Ovary (tissue), 3 donors: ENCODE results near the gene AGL.

ENCODE experiments used
- EP300 ChIP-seq: sonication (generic); formaldehyde crosslinking; IDR thresholded peaks from one replicate; pipeline ENCODE4 v1.6.1; 2017; ENCODE audit warnings: antibody characterized with exemption
- POLR2A ChIP-seq: fragments of 450-650 bp; IDR thresholded peaks from one replicate; pipeline ENCODE4 v1.6.1; 2017; ENCODE audit warnings: antibody characterized with exemption, mild to moderate bottlenecking, moderate library complexity
- TF ChIP-seq, protein P1 (sequence below), 3 donors: fragments of 450-650 bp in 2 of 3; fragments of 200-600 bp in 1 of 3; IDR thresholded peaks; one replicate each; pipeline versions ENCODE4 v1.5.1 to v1.8.0; 2016 to 2022; ENCODE audit warnings: antibody characterized with exemption in 3 of 3, mild to moderate bottlenecking in 1 of 3
- donor health status: DM: no; HTN: no; CAD: no.

DNA sequence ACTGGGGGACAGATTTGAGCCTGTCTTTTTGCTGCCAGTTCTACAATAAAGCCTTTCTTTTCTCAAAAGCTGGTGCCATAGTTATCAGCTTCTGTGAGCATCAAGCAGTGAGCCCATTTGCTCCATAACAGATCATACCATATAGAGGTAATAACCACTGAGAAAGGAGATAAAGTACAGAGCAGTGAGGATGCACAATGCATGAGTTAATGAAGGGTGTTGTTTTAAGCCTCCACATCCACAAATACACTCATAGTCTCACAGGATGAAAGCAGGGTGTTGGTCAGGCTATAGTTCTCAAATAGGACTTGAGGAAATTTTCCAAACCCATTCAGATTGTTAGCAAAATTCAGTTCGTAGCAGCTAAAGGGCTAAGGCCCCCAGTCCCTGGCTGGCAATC, 94.0 kb downstream of the AGL start:
- TF ChIP-seq, protein P1, sequence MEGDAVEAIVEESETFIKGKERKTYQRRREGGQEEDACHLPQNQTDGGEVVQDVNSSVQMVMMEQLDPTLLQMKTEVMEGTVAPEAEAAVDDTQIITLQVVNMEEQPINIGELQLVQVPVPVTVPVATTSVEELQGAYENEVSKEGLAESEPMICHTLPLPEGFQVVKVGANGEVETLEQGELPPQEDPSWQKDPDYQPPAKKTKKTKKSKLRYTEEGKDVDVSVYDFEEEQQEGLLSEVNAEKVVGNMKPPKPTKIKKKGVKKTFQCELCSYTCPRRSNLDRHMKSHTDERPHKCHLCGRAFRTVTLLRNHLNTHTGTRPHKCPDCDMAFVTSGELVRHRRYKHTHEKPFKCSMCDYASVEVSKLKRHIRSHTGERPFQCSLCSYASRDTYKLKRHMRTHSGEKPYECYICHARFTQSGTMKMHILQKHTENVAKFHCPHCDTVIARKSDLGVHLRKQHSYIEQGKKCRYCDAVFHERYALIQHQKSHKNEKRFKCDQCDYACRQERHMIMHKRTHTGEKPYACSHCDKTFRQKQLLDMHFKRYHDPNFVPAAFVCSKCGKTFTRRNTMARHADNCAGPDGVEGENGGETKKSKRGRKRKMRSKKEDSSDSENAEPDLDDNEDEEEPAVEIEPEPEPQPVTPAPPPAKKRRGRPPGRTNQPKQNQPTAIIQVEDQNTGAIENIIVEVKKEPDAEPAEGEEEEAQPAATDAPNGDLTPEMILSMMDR (IDR thresholded peaks at IDR 0.05): no peak
- TF ChIP-seq POLR2A (no peak), EP300 (no peak)
